MM.1S (cell line): Measurements from ENCODE around the gene GLRA1.

Experiments
- EZH2 ChIP-seq: fragments of 300-600 bp; sonication (generic); optimal IDR thresholded peaks from 2 replicates; pipeline ENCODE3; 2017; ENCODE audit warnings: low read depth, mild to moderate bottlenecking, antibody characterized with exemption, low read length, mixed read lengths
- EZH2phosphoT487 ChIP-seq: fragments of 300-600 bp; sonication (generic); IDR thresholded peaks from 2 replicates; pipeline ENCODE4 v1.6.1; 2018; ENCODE audit warnings: antibody characterized with exemption, low read length
- TF ChIP-seq, protein P1 (sequence below): fragments of 300-600 bp; sonication (generic); IDR thresholded peaks from 2 replicates; pipeline ENCODE4 v1.5.1; 2016; ENCODE audit warnings: antibody characterized with exemption, low read length, mixed read lengths

DNA sequence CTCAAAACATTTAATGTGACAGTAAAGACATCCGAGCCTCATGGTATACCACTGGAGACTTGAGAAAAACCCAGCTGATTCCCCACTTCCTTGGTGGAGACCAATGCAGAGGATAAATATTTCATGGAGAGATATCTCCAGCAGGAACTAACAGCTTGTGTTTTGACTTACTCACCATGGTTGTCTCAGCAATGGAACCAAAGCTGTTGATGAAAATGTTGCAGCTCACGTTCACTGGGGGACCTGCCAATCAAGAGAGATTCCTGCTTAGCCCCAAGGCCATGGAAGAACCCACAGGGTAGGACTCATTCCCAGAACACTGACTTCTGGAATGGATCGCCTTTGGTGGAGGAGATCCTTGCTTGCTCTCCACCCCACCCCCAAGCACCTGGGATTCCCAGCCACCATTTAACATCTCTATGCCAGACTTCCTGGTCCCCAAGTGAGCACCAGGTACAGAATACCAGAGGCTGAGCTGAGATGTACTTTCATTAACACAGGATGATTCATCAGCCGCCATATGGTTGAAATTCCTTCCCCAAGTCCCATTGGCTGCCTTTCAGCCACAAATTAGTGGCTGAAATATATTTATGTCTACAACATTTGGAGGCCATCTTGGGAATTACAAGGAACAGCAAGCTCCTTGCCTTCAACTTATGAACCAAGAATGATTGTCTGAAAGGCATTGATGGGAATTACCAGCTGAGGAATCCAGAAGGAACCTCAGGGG is 37.9 kb downstream of the GLRA1 start:
- TF ChIP-seq, protein P1, sequence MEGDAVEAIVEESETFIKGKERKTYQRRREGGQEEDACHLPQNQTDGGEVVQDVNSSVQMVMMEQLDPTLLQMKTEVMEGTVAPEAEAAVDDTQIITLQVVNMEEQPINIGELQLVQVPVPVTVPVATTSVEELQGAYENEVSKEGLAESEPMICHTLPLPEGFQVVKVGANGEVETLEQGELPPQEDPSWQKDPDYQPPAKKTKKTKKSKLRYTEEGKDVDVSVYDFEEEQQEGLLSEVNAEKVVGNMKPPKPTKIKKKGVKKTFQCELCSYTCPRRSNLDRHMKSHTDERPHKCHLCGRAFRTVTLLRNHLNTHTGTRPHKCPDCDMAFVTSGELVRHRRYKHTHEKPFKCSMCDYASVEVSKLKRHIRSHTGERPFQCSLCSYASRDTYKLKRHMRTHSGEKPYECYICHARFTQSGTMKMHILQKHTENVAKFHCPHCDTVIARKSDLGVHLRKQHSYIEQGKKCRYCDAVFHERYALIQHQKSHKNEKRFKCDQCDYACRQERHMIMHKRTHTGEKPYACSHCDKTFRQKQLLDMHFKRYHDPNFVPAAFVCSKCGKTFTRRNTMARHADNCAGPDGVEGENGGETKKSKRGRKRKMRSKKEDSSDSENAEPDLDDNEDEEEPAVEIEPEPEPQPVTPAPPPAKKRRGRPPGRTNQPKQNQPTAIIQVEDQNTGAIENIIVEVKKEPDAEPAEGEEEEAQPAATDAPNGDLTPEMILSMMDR: no peak
- no peak for TF ChIP-seq EZH2
- TF ChIP-seq EZH2phosphoT487: no peak
